AG10803 (cell line): ENCODE measurements around the gene PPARG.

Source experiments
- DNase-seq: peaks from one replicate; pipeline ENCODE4 v3.0.0; 2010; ENCODE audit warnings: low read depth
- H3K4me3 ChIP-seq: 2 replicates; pipeline ENCODE4 v1.5.1; 2011; ENCODE audit warnings: mild to moderate bottlenecking, low read length, control low read depth
- TF ChIP-seq, protein P1 (sequence below): conservative IDR thresholded peaks from 2 replicates; pipeline ENCODE4 v1.5.1; 2011; ENCODE audit warnings: mild to moderate bottlenecking, low read length, control low read depth, inconsistent platforms

PPARG gene

DNA sequence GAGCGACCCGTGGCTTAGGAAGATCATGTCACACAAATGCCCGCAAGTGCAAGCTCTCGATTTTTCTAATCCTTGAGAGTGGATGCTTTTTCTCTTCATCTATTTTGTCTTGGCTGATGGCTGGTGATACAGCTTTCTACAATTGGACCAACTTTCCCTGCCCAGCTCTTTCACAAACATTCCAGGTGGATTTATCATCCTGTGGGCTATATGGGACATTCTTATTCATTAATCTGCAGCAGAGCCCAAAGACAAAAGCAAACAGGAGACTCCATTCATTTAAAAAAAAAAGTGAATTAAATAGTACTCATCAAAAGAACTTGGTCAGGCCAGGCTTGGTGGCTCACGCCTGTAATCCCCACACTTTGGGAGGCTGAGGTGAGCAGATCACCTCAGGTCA is 181.2 kb downstream of the PPARG start:
- no peak overlapping the region for H3K4me3 ChIP-seq
- TF ChIP-seq, protein P1, sequence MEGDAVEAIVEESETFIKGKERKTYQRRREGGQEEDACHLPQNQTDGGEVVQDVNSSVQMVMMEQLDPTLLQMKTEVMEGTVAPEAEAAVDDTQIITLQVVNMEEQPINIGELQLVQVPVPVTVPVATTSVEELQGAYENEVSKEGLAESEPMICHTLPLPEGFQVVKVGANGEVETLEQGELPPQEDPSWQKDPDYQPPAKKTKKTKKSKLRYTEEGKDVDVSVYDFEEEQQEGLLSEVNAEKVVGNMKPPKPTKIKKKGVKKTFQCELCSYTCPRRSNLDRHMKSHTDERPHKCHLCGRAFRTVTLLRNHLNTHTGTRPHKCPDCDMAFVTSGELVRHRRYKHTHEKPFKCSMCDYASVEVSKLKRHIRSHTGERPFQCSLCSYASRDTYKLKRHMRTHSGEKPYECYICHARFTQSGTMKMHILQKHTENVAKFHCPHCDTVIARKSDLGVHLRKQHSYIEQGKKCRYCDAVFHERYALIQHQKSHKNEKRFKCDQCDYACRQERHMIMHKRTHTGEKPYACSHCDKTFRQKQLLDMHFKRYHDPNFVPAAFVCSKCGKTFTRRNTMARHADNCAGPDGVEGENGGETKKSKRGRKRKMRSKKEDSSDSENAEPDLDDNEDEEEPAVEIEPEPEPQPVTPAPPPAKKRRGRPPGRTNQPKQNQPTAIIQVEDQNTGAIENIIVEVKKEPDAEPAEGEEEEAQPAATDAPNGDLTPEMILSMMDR = no peak
- peak; percentile 30 for DNase-seq

DNA sequence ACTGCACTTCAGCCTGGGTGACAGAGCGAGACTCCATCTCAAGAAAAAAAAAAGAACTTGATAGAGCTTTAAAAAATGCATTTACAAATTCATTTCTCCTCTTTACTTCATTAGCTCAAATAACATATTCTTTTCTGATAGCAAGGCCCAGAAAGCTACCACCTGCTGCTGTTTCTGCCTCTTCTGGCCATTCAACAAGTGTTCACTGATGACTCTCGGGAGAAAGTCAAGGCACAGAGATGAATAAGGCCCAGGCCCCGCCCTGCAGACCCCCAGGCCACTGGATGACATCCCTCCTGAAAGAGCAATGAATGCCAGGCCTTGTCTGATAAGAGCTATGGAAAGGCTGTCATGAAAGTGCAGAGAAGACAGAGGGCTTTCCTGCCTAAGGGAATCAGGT is 181.8 kb downstream of the PPARG start:
- DNase-seq = no peak
- H3K4me3 ChIP-seq = no peak overlapping the region
- TF ChIP-seq, protein P1 = no peak

DNA sequence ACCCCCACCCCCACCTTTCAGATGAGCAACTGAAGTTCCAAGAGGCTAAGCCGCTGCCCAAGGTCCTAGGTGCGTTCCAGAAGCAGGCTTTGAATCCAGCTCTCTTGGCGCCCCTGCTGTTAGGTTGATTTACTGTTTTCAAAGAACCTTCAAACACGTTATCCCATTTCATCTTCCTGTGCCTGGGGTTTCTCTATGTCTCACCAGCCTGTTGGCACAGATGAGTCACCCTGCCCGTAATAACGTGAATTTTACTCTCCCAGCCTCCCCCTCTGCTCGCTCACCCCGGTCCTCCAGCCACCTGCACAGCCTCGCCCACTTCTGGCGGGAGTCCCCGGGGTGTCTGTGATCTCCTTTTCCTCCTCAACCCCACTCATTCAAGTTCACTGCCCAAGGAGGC is 182.4 kb downstream of the PPARG start:
- no peak overlapping the region for H3K4me3 ChIP-seq
- TF ChIP-seq, protein P1 = no peak
- no peak for DNase-seq

DNA sequence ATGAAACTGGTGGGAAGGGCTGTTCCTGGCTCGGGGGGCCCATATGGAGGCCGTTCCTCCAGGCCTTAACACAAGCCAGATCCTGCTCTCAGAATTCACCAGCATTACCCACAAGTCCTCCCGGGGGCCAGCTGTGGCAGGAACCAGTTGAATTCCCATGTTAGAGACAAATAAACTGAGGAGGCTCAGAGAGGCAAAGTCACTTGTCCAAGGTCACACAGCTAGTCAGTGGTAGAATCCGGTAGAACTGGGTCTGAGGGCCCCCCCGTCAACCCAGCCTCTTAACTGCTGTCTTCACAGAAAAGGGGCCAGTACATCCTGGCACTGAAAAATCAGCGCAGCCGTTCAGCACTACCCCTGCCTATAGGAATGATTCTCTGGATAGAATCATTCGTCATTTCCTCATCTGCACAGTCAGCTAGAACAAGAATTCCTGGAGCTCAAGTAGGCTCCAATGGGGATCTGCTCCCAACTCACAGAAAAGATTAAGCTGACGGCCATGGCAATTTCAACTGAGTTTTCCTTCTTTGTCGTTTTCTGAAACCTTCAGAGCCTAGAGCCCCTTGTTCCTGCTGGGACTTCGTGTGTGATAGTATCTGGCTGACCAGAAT is 183.2 kb downstream of the PPARG start:
- TF ChIP-seq, protein P1 = no peak
- no peak overlapping the region for H3K4me3 ChIP-seq
- no peak for DNase-seq

DNA sequence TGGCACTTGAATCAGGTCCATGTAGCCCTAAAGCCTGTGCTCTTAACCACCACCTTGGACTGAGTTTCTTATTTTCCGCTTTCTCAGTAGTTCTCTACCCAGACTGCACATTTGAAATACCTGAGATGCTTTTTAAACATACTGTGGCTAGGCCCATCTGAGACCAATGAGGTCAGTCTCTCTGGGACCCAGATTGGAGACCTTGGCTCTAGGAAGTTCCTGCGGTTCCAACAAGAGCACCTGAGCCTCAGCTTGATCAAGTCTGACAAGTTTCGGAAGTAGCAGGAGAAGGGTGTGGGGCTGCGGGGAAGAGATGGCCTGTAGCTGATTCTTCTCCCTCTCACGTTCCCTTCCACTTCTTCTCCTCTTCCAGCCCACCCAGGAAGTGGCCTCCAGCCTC is 183.9 kb downstream of the PPARG start:
- TF ChIP-seq, protein P1 = no peak
- no peak overlapping the region for H3K4me3 ChIP-seq
- DNase-seq = no peak

DNA sequence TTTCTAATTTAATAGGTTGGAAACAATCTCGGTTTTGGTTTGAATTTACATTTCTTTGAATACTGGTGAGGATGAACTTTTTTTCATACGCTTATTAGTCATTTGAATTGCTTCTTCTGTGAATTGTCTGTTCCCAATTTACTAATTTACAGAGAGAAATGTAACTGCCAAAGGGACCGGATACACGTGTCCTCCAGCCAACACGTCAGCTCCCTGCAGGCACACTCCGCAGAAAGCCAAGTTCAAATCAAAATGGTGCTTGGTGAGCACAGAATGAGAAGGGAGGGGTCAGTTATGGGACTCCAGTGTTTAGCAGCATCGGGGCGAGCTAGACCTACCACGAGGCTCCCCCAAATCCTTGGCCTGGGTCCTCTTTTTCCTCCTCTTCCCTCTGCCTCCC is 184.6 kb downstream of the PPARG start:
- DNase-seq = peak; percentile 64
- TF ChIP-seq, protein P1 = no peak
- H3K4me3 ChIP-seq = no peak overlapping the region

DNA sequence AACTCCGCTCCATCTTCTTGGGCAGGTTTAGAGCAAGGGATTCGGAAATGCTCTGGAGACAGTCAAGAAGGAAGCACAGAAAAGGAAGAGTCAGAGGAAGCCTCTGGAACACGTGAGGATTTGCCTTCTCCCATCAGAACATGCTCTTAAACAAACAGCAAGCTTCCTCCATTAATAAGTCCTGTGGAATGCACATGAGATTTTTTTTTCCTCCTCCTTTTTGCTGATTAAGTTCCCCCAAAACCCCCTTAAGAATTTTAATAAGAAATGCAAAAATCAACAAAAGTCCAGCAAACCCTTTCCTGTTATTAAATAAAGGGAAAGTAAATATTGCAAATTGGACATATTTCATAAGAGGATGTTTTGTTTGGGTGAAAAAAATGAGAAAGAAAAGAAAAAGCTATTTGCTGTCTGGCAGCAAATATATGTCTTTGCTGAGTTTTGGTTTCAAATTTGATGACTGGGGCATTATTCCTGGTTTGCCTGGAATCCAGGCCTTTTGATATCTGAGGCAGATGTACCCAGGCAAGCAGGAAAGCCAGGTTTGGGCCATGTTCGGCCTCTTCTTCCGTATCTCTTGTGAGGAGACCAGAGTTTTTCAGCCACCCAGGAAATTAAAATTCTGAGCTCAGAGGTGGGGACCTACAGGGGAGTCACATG is 187.5 kb downstream of the PPARG start:
- DNase-seq = peak; percentile 53
- TF ChIP-seq, protein P1 = no peak
- no peak overlapping the region for H3K4me3 ChIP-seq
